Neural cell (in vitro differentiated cells): ENCODE results near the gene SNRPA.

Experiments
- CTCF ChIP-seq: fragments of 450-650 bp; IDR thresholded peaks from 2 replicates; pipeline ENCODE4 v1.5.1; 2014; ENCODE audit warnings: antibody characterized with exemption, mild to moderate bottlenecking, moderate library complexity; ENCODE audit not compliant: poor library complexity, severe bottlenecking
- REST ChIP-seq: IDR thresholded peaks from 2 replicates; pipeline ENCODE4 v1.6.1; 2012; ENCODE audit warnings: borderline replicate concordance
- TAF1 ChIP-seq: IDR thresholded peaks from 2 replicates; pipeline ENCODE4 v1.6.1; 2012; ENCODE audit warnings: low read depth

- TF ChIP-seq CTCF = no peak
- no peak for TF ChIP-seq TAF1
- no peak for TF ChIP-seq REST
These were observed 29.6 kb downstream of the SNRPA start for GRCh38 chr19:40780582-40780981.
